NCI-H2227 treated with DMSO at 0.1 percent for 48 hours (cell line): ENCODE data around the gene PIP5KL1.

Experiments used
- DNase-seq: peaks from one replicate; lab custom pipeline; 2025; lab: John Stamatoyannopoulos, UW

Gene PIP5KL1

GRCh38 chr9:127915801-127916719 lies 14.5 kb downstream of the PIP5KL1 start:
- no peak for DNase-seq

- no peak for DNase-seq
Measured at GRCh38 chr9:127915325-127915752, 15.2 kb downstream of the PIP5KL1 start.

DNA sequence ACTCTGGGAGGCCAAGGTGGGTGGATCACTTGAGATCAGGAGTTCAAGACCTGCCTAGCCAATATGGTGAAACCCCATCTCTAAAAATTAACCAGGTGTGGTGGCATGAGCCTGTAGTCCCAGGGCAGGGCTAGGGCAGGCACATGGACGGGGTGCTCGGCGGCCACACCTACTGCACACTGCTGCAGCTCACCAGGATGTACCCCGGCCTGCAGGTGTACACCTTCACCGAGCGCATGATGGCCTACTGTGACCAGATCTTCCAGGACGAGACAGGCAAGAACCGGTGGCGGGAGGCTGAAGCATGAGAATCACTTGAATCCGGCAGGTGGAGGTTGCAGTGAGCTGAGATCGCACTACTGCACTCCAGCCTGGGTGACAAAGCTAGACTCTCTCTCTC lies 16.9 kb downstream of the PIP5KL1 start:
- DNase-seq = no peak

- no peak for DNase-seq
Measured at GRCh38 chr9:127912882-127913281, 17.7 kb downstream of the PIP5KL1 start.

DNA sequence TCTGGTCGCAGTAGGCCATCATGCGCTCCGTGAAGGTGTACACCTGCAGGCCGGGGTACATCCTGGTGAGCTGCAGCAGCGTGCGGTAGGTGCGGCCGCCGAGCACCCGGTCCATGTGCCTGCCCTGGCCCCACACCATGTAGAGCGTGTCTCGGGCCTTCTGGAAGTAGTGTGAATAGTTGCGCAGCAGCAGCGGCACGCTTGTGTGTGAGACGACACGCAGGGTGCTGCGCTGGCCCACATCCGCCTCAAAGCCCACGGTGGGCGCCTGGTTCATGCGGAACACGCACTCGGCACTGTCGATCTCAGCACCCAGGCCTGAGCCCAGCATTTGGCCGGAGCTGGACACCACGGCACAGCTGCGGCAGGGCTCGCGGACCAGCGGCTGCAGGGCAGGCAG lies 18.3 kb downstream of the PIP5KL1 start:
- no peak for DNase-seq

- peak; percentile 6 for DNase-seq
Measured at GRCh38 chr9:127910613-127911205, 19.9 kb downstream of the PIP5KL1 start.

DNA sequence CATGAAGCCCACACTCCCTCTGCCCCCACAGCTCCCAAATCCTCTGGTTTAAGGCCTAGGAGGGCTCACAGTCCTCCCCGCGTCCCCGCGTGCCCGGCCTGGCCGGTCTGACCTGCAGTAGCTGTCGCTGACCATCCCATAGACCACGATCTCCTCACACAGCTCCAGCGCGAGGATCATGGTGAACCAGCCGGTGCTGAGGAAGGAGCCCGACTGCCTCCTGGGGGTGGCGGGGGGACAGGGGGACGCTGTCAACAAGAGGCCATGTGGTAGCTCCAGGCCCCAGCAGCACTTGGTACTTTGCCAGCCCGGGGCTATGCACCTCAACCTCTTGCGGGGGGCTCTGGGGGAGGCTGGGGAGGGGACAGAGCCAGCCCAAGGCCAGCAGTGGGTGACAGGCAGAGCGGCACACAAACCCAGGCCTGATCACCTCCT lies 20.7 kb downstream of the PIP5KL1 start:
- DNase-seq = no peak

DNA sequence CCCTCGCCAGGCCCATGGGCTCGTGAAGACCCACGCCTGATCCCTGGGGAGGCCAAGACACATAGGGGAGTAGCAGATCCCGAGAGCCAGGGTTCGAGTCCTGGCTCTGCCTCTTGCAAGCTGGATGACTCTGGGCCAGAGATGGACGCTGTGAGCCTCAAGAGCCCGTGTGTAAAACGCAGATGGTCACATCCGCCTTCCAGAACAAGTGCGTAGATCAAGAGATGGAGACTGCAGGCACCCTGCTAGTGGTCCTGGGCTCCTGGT lies 22.0 kb downstream of the PIP5KL1 start:
- no peak for DNase-seq

GRCh38 chr9:127907867-127908659 lies 22.5 kb downstream of the PIP5KL1 start:
- no peak for DNase-seq

- DNase-seq = no peak
Measured at GRCh38 chr9:127905788-127906191, 24.8 kb downstream of the PIP5KL1 start.

- DNase-seq = no peak
Measured at GRCh38 chr9:127905004-127905728, 25.4 kb downstream of the PIP5KL1 start.

DNA sequence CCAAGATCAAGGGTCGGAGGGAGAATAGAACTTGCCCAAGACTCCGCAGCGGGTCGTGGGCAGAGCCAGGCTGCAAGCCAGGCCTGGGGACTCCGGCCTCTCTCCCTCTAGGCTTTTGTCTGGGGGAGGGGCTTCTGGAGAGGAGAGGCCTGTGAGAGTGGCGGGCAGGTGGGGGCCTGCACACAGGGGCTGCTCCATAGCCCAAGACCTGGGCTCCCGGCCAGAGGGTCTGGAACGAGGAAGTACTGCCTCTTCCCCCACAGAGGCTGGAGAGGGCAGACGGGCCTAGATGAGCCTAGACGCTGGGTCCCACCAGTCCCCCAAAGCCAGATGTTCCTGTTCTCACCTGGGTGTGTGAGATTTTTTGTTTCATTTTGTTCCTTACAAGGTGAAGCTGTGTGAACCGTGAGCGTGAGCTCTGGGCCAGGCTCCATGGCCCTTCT lies 26.0 kb downstream of the PIP5KL1 start:
- no peak for DNase-seq

GRCh38 chr9:127903557-127904475 lies 26.8 kb downstream of the PIP5KL1 start:
- no peak for DNase-seq

DNA sequence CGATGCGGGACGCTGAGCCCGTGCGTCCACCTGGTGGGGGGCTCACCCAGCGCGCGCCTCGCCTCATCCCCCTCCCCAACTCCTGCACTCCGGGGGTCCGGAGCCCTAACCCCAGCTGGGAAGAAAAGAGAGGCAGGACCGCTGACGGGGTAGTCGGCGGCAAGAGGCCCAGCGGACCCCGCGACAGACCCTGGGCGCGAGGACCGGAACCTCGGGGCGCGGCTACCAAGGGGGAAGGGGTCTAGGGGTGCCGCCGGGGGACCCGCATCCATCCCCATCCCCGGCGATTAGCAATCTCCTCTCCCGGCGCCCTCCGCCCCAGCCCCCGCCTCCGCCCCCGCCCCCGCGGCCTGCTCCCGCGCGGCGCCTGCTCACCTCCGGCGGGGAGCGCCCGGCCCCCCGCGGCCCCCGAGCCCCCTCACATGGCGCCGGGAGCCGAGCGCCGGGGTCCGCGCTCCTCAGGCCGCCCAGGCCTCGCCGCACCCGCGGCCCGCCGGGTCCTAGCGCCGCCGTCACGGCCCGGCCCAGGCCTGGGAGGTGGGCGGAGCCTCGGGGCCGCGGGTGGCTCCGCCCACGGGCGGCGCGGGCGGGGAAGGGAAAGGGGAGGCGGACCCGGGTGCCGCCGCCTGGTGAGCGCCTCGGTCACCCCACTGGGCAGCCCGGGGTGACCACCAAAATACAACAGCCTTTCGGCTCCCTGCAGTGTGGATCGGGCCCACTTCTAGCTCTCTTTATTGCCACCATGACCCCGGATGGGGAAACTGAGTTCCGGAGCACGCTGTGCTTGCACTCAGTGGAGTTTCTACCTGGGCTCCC lies 31.2 kb downstream of the PIP5KL1 start, which contains the start of gene ST6GALNAC6:
ST6GALNAC6 (minus strand) TSS at position 476 of the 816 bp plus-strand sequence. CDS start 1,622 bp downstream, outside the sequence.
- DNase-seq = peak; percentile 11

DNA sequence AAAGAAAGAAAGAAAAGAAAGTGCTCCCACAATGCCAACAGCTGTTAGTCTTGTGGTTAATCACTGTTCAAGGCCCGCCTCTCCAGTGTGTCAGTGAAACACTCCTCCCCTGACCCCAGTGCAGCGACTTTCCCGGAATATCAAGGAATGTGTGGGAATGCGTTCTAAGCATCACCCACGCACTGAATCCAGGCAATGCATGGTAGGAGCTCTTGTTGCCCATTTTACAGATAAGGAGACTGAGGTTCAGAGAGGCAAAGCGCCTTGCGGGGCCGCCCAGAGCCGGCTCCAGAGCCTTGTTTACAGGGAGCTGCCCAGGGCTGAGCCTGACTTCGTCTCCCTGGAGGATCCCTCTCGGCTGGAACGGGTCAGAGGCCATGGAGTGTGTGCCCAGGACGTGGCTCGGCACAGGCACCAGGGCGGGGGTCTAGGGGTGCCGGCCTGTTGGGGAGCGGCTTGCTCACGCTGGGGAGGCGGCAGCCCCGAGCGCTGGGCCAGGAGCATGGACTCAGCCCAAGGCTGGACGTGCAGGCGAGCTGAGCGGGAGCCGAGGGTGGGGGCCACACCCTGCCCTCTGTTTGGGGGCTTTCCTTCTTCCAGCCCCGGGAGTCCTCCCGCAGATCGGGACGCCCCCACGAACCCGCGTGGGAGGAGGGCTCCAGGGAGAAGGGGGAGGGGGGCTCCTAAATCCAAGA lies 32.0 kb downstream of the PIP5KL1 start:
- DNase-seq = no peak

- DNase-seq = no peak
Measured at GRCh38 chr9:127897193-127897692, 33.3 kb downstream of the PIP5KL1 start.

DNA sequence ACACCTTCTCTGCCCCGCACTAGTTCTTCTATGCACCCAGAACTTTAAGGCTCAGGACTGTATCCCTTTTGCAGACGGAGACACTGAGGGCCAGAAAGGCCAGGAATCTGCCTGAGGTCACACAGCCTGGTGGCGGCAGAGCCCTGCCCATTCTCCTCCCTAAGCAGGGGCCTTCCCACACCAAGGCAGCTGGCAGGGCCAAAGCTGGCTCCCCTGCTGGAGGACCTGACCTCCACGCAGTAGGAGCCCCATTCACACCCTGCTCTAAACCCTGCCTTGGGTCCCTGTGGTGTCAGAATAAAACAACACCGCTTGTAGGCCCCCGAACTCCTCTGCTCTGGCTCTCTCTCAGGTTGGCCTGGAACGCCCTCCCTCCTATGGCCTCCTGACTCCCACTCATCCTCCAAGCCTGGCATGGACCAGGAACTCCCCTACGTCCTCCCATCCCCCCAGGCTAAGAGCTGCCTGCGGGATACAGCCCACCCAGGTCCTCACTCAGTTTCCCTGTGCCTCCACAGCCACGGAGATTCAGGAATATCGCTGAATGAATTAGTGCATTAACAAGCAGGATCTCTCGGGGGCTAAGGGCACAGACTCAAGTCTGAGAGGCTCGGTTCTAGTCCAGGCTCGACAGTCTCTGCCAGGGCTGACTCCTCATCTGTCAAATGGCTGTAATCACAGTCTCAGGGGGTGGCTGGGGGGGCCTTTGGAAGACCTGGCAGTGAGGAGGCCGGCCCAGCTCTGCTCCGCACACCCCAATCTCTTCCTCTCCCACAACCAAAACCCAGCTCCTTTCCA lies 34.0 kb downstream of the PIP5KL1 start:
- DNase-seq = no peak

DNA sequence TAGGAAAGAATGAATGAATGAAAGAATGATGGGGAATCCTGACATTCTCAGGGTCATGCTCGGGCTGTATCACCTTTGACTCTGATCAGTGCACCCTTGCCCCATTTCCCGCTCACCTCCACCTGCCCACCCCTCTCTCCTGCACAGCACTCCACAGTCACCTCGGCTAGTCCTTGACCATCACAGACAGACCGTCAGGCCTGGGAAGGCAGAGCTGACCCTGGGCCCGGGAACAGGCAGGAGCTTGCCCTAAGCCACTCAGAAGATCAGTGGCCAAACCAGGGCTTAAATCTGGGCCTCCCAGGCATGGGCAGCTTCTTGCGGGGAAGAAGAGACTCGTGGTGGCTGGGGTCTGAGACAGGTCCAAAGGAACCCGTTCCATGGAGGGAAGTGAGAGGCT lies 34.8 kb downstream of the PIP5KL1 start:
- DNase-seq = no peak
